ENCODE data around the gene LRP6.

The LRP6 gene

GRCh38 chr12:12180575-12180974 is 86.3 kb downstream of the LRP6 start:
- Histone ChIP-seq H2BK5ac (ENCODE audit: low read length) (no peak overlapping the region), H4K91ac (ENCODE audit: low read depth, low read length, poor library complexity) (no peak overlapping the region), H3K23ac (ENCODE audit: low read depth, low read length, poor library complexity) (no peak overlapping the region), H3K4me3 (ENCODE audit: low read length in 2 of 2) (no peak overlapping the region), H3K4me1 (ENCODE audit: control insufficient read depth in 2 of 2, insufficient read depth in 1 of 2, low read depth in 1 of 2, low read length in 2 of 2) (peaks cover 3 to 4% of the 10 kb centered on the region in 2 donors), H3K9ac (ENCODE audit: low read depth, low read length, poor library complexity) (no peak overlapping the region), H2AFZ (ENCODE audit: low read length) (no peak overlapping the region), H3K79me1 (ENCODE audit: low read depth, low read length) (peaks cover 2% of the 10 kb centered on the region), H2BK15ac (ENCODE audit: low read length) (no peak overlapping the region), H3K27ac (replicated peaks; ENCODE audit: low read length) (no peak overlapping the region), H4K8ac (ENCODE audit: low read depth, low read length) (no peak overlapping the region), H3K18ac (ENCODE audit: low read length) (no peak overlapping the region), H3K36me3 (replicated peaks in 1 of 2; ENCODE audit: control insufficient read depth in 2 of 2, insufficient read depth in 2 of 2, low read length in 2 of 2) (peaks cover 4 to 89% of the 10 kb centered on the region in 2 donors), H2BK120ac (ENCODE audit: low read depth, low read length) (no peak overlapping the region), H3K27me3 (ENCODE audit: control insufficient read depth in 3 of 3, insufficient read depth in 3 of 3, low read depth in 1 of 3, low read length in 3 of 3) (no peaks in the 10 kb centered on the region), H3K4me2 (ENCODE audit: insufficient read depth, low read length, poor library complexity, severe bottlenecking) (no peak overlapping the region), H3K14ac (ENCODE audit: low read length) (no peak overlapping the region), H3K4ac (ENCODE audit: low read length) (no peak overlapping the region), H2BK12ac (ENCODE audit: low read length) (no peak overlapping the region), H3K9me3 (replicated peaks in 1 of 2; ENCODE audit: control insufficient read depth in 2 of 2, insufficient read depth in 1 of 2, low read depth in 1 of 2, low read length in 2 of 2) (no peaks in the 10 kb centered on the region), H2AK5ac (ENCODE audit: low read depth, low read length) (no peak overlapping the region)
- DNase-seq (ENCODE audit: low spot score) = no peak
- WGBS, 2 donors (ENCODE audit: extremely low coverage in 2 of 2, insufficient read length in 2 of 2, insufficient replicate concordance in 1 of 2) = no CpG with 5 or more reads among the region's 1 CpG

DNA sequence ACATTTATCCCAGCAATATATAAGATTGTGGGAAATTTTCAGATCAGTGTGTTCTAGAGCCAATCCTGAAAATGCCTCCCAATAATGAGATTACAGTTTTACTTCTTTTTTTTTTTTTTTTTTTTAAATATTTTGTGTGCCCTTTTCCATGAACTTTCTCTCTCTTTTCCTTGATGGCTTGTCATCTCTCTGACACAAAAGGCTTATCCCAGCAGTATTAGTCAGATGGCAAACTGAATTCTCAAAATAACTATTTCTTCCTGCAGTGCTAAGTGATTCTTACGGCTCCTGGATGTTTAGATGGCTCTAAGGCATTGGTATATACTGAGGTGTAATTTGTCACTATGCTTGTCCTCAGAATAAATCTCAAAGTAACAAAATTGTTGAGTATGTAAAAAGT is 86.7 kb downstream of the LRP6 start:
- peaks cover 4 to 85% of the 10 kb centered on the region in 2 donors for H3K36me3 ChIP-seq (replicated peaks in 1 of 2; ENCODE audit: control insufficient read depth in 2 of 2, insufficient read depth in 2 of 2, low read length in 2 of 2)
- no CpG with 5 or more reads among the region's 1 CpG for WGBS, 2 donors (ENCODE audit: extremely low coverage in 2 of 2, insufficient read length in 2 of 2, insufficient replicate concordance in 1 of 2)

GRCh38 chr12:12178559-12178958 is 88.3 kb downstream of the LRP6 start:
- H3K4me1 ChIP-seq (ENCODE audit: control insufficient read depth in 2 of 2, insufficient read depth in 1 of 2, low read depth in 1 of 2, low read length in 2 of 2) = peaks cover 3 to 4% of the 10 kb centered on the region in 2 donors
- H2BK5ac ChIP-seq (ENCODE audit: low read length) = no peak overlapping the region
- DNase-seq (ENCODE audit: low spot score) = no peak
- H3K9me3 ChIP-seq (replicated peaks in 1 of 2; ENCODE audit: control insufficient read depth in 2 of 2, insufficient read depth in 1 of 2, low read depth in 1 of 2, low read length in 2 of 2) = no peaks in the 10 kb centered on the region
- H3K27ac ChIP-seq (replicated peaks; ENCODE audit: low read length) = no peak overlapping the region
- no peak overlapping the region for H4K91ac ChIP-seq (ENCODE audit: low read depth, low read length, poor library complexity)
- no CpG with 5 or more reads among the region's 2 CpGs for WGBS, 2 donors (ENCODE audit: extremely low coverage in 2 of 2, insufficient read length in 2 of 2, insufficient replicate concordance in 1 of 2)
- H2BK120ac ChIP-seq (ENCODE audit: low read depth, low read length) = no peak overlapping the region
- no peak overlapping the region for H2AFZ ChIP-seq (ENCODE audit: low read length)
- H3K9ac ChIP-seq (ENCODE audit: low read depth, low read length, poor library complexity) = no peak overlapping the region
- no peaks in the 10 kb centered on the region for H3K27me3 ChIP-seq (ENCODE audit: control insufficient read depth in 3 of 3, insufficient read depth in 3 of 3, low read depth in 1 of 3, low read length in 3 of 3)
- peaks cover 4 to 79% of the 10 kb centered on the region in 2 donors for H3K36me3 ChIP-seq (replicated peaks in 1 of 2; ENCODE audit: control insufficient read depth in 2 of 2, insufficient read depth in 2 of 2, low read length in 2 of 2)
- no peak overlapping the region for H3K4ac ChIP-seq (ENCODE audit: low read length)
- no peak overlapping the region for H2AK5ac ChIP-seq (ENCODE audit: low read depth, low read length)
- no peak overlapping the region for H4K8ac ChIP-seq (ENCODE audit: low read depth, low read length)
- H3K18ac ChIP-seq (ENCODE audit: low read length) = no peak overlapping the region
- no peak overlapping the region for H3K23ac ChIP-seq (ENCODE audit: low read depth, low read length, poor library complexity)
- H2BK12ac ChIP-seq (ENCODE audit: low read length) = no peak overlapping the region
- H3K14ac ChIP-seq (ENCODE audit: low read length) = no peak overlapping the region
- H3K79me1 ChIP-seq (ENCODE audit: low read depth, low read length) = peaks cover 3% of the 10 kb centered on the region
- H3K4me3 ChIP-seq (ENCODE audit: low read length in 2 of 2) = no peak overlapping the region
- H2BK15ac ChIP-seq (ENCODE audit: low read length) = no peak overlapping the region
- no peak overlapping the region for H3K4me2 ChIP-seq (ENCODE audit: insufficient read depth, low read length, poor library complexity, severe bottlenecking)

More for the DNA sequence above, 86.7 kb downstream of the LRP6 start:
- H4K91ac ChIP-seq (ENCODE audit: low read depth, low read length, poor library complexity) = no peak overlapping the region
- H3K4ac ChIP-seq (ENCODE audit: low read length) = no peak overlapping the region
- H3K14ac ChIP-seq (ENCODE audit: low read length) = no peak overlapping the region
- H2AK5ac ChIP-seq (ENCODE audit: low read depth, low read length) = no peak overlapping the region
- no peak overlapping the region for H3K9ac ChIP-seq (ENCODE audit: low read depth, low read length, poor library complexity)
- DNase-seq (ENCODE audit: low spot score) = no peak
- H3K4me2 ChIP-seq (ENCODE audit: insufficient read depth, low read length, poor library complexity, severe bottlenecking) = no peak overlapping the region
- no peak overlapping the region for H2BK15ac ChIP-seq (ENCODE audit: low read length)
- H3K4me3 ChIP-seq (ENCODE audit: low read length in 2 of 2) = no peak overlapping the region
- no peak overlapping the region for H3K18ac ChIP-seq (ENCODE audit: low read length)
- H3K4me1 ChIP-seq (ENCODE audit: control insufficient read depth in 2 of 2, insufficient read depth in 1 of 2, low read depth in 1 of 2, low read length in 2 of 2) = peaks cover 3 to 4% of the 10 kb centered on the region in 2 donors
- no peak overlapping the region for H2BK120ac ChIP-seq (ENCODE audit: low read depth, low read length)
- no peaks in the 10 kb centered on the region for H3K27me3 ChIP-seq (ENCODE audit: control insufficient read depth in 3 of 3, insufficient read depth in 3 of 3, low read depth in 1 of 3, low read length in 3 of 3)
- peaks cover 2% of the 10 kb centered on the region for H3K79me1 ChIP-seq (ENCODE audit: low read depth, low read length)
- no peak overlapping the region for H4K8ac ChIP-seq (ENCODE audit: low read depth, low read length)
- no peak overlapping the region for H3K23ac ChIP-seq (ENCODE audit: low read depth, low read length, poor library complexity)
- no peak overlapping the region for H2AFZ ChIP-seq (ENCODE audit: low read length)
- no peak overlapping the region for H2BK12ac ChIP-seq (ENCODE audit: low read length)
- H3K27ac ChIP-seq (replicated peaks; ENCODE audit: low read length) = no peak overlapping the region
- no peak overlapping the region for H2BK5ac ChIP-seq (ENCODE audit: low read length)
- H3K9me3 ChIP-seq (replicated peaks in 1 of 2; ENCODE audit: control insufficient read depth in 2 of 2, insufficient read depth in 1 of 2, low read depth in 1 of 2, low read length in 2 of 2) = no peaks in the 10 kb centered on the region

- Histone ChIP-seq H4K8ac (ENCODE audit: low read depth, low read length) (no peak overlapping the region), H2BK15ac (ENCODE audit: low read length) (no peak overlapping the region), H3K14ac (ENCODE audit: low read length) (no peak overlapping the region), H2BK120ac (ENCODE audit: low read depth, low read length) (no peak overlapping the region), H2AK5ac (ENCODE audit: low read depth, low read length) (no peak overlapping the region), H3K4me1 (ENCODE audit: control insufficient read depth in 2 of 2, insufficient read depth in 1 of 2, low read depth in 1 of 2, low read length in 2 of 2) (no peaks in the 10 kb centered on the region), H3K9me3 (replicated peaks in 1 of 2; ENCODE audit: control insufficient read depth in 2 of 2, insufficient read depth in 1 of 2, low read depth in 1 of 2, low read length in 2 of 2) (no peaks in the 10 kb centered on the region), H3K4ac (ENCODE audit: low read length) (no peak overlapping the region), H3K18ac (ENCODE audit: low read length) (no peak overlapping the region), H3K79me1 (ENCODE audit: low read depth, low read length) (peaks cover 3% of the 10 kb centered on the region), H4K91ac (ENCODE audit: low read depth, low read length, poor library complexity) (no peak overlapping the region), H3K4me3 (ENCODE audit: low read length in 2 of 2) (no peak overlapping the region), H3K23ac (ENCODE audit: low read depth, low read length, poor library complexity) (no peak overlapping the region), H2AFZ (ENCODE audit: low read length) (no peak overlapping the region), H3K9ac (ENCODE audit: low read depth, low read length, poor library complexity) (no peak overlapping the region), H2BK12ac (ENCODE audit: low read length) (no peak overlapping the region), H3K27me3 (ENCODE audit: control insufficient read depth in 3 of 3, insufficient read depth in 3 of 3, low read depth in 1 of 3, low read length in 3 of 3) (no peaks in the 10 kb centered on the region), H3K36me3 (replicated peaks in 1 of 2; ENCODE audit: control insufficient read depth in 2 of 2, insufficient read depth in 2 of 2, low read length in 2 of 2) (peaks cover 4 to 71% of the 10 kb centered on the region in 2 donors), H3K27ac (replicated peaks; ENCODE audit: low read length) (no peak overlapping the region), H2BK5ac (ENCODE audit: low read length) (no peak overlapping the region), H3K4me2 (ENCODE audit: insufficient read depth, low read length, poor library complexity, severe bottlenecking) (no peak overlapping the region)
- WGBS, 2 donors (ENCODE audit: extremely low coverage in 2 of 2, insufficient read length in 2 of 2, insufficient replicate concordance in 1 of 2) = no CpG with 5 or more reads among the region's 3 CpGs
- DNase-seq (ENCODE audit: low spot score) = no peak
Observed at GRCh38 chr12:12176402-12176801, 90.4 kb downstream of the LRP6 start.

Measured in neuronal stem cell (in vitro differentiated cells).